DOHH2 (cell line): ENCODE measurements around the gene FBXW5.

ENCODE experiments used
- H3F3A ChIP-seq: fragments of 200-600 bp; sonication (generic), shearing (Covaris generic); 2 replicates; pipeline ENCODE4 v1.6.0; 2016; ENCODE audit warnings: antibody characterized with exemption, mild to moderate bottlenecking; ENCODE audit not compliant: control insufficient read depth, insufficient read depth
- H3K27ac ChIP-seq: fragments of 200-600 bp; sonication (generic); 2 replicates; pipeline ENCODE4 v1.5.1; 2014; ENCODE audit warnings: low read depth, mild to moderate bottlenecking, low read length, moderate library complexity
- H3K27me3 ChIP-seq: fragments of 200-600 bp; sonication (generic); 2 replicates; pipeline ENCODE4 v1.6.1; 2014; ENCODE audit warnings: mild to moderate bottlenecking, low read length, mixed read lengths; ENCODE audit not compliant: control insufficient read depth
- H3K36me3 ChIP-seq: fragments of 200-600 bp; sonication (generic); 2 replicates; pipeline ENCODE4 v1.6.1; 2014; ENCODE audit warnings: mild to moderate bottlenecking, low read length, moderate library complexity, mixed read lengths; ENCODE audit not compliant: control insufficient read depth
- H3K4me1 ChIP-seq: fragments of 200-600 bp; sonication (generic); 2 replicates; pipeline ENCODE4 v1.6.1; 2014; ENCODE audit warnings: mild to moderate bottlenecking, low read length, mixed read lengths; ENCODE audit not compliant: control insufficient read depth
- H3K4me2 ChIP-seq: fragments of 200-600 bp; sonication (generic); 2 replicates; pipeline ENCODE4 v1.6.0; 2014; ENCODE audit warnings: mild to moderate bottlenecking, low read length, moderate library complexity
- H3K4me3 ChIP-seq: fragments of 200-600 bp; sonication (generic); 2 replicates; pipeline ENCODE4 v1.5.1; 2014; ENCODE audit warnings: mild to moderate bottlenecking, low read length, mixed read lengths
- H3K79me2 ChIP-seq: fragments of 200-600 bp; sonication (generic); 2 replicates; pipeline ENCODE4 v1.6.1; 2014; ENCODE audit warnings: mild to moderate bottlenecking, low read length, mixed read lengths; ENCODE audit not compliant: control insufficient read depth
- H3K9me2 ChIP-seq: fragments of 200-600 bp; sonication (generic); replicated peaks from 2 replicates; pipeline ENCODE4 v1.6.1; 2014; ENCODE audit warnings: mild to moderate bottlenecking, low read length, mixed read lengths; ENCODE audit not compliant: control insufficient read depth
- H3K9me3 ChIP-seq: fragments of 200-600 bp; sonication (generic); 2 replicates; pipeline ENCODE4 v1.6.1; 2014; ENCODE audit warnings: antibody characterized with exemption, low read length, mixed read lengths; ENCODE audit not compliant: control insufficient read depth, insufficient read depth
- H4K20me1 ChIP-seq: fragments of 200-600 bp; sonication (generic); 2 replicates; pipeline ENCODE4 v1.6.0; 2014; ENCODE audit warnings: low read depth, mild to moderate bottlenecking, antibody characterized with exemption, low read length, moderate library complexity; ENCODE audit not compliant: control insufficient read depth, insufficient read depth
- CTCF ChIP-seq: fragments of 200-600 bp; sonication (generic); IDR thresholded peaks from one replicate; pipeline ENCODE4 v1.5.1; 2014; ENCODE audit warnings: antibody characterized with exemption, mild to moderate bottlenecking, low read depth, low read length; ENCODE audit not compliant: poor library complexity, severe bottlenecking
- EZH2phosphoT487 ChIP-seq: fragments of 200-600 bp; sonication (generic); IDR thresholded peaks from 2 replicates; pipeline ENCODE4 v1.6.1; 2017; ENCODE audit warnings: borderline replicate concordance, mild to moderate bottlenecking, antibody characterized with exemption, low read length, moderate library complexity, mixed read lengths

FBXW5 gene

GRCh38 chr9:136955202-136955942 lies 10.8 kb upstream of the FBXW5 start:
- H3K4me2 ChIP-seq: no peak overlapping the region
- no peak overlapping the region for H3K27ac ChIP-seq
- H3K9me3 ChIP-seq: no peaks in the 10 kb centered on the region
- TF ChIP-seq EZH2phosphoT487: no peak
- no peak for TF ChIP-seq CTCF
- H3K9me2 ChIP-seq: no peaks in the 10 kb centered on the region
- H4K20me1 ChIP-seq: no peaks in the 10 kb centered on the region
- no peaks in the 10 kb centered on the region for H3F3A ChIP-seq
- no peaks in the 10 kb centered on the region for H3K79me2 ChIP-seq
- no peak overlapping the region for H3K4me3 ChIP-seq
- H3K36me3 ChIP-seq: no peaks in the 10 kb centered on the region
- H3K27me3 ChIP-seq: no peaks in the 10 kb centered on the region
- H3K4me1 ChIP-seq: peaks cover 6% of the 10 kb centered on the region

DNA sequence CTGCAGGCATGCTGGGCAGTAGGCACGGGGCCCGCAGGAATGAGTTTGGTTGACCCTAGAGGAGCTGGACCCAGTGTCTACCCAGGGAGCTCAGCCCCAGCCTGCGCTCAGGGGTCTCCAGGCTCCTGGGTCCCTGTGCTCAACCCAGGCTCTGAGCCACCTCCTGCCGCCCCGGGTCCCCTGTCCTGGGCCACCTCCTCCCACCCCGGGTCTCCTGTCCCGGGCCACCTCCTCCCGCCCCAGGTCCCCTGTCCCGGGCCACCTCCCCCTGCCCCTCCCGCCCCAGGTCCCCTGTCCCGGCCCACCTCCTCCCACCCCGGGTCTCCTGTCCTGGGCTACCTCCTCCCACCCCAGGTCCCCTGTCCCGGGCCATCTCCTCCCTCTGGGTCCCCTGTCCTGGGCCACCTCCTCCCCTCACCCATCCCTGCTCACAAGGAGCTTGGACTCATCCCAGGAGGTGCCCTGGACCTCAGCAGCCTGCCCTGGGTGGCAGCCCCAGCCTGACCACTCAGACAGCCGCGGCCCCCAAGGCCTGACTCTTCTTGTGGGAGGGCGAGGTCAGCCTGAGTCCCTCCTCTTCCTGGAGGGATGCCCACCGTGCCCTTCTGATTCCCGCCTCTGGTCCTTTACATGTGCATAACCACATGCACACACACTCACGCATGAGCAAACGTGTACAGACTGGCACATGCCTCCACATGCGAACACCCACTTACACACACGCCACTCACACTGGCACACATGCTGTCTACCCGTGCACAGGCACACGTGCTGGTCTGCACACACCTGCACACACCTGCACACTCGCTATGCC lies 9.9 kb upstream of the FBXW5 start:
- H3K27ac ChIP-seq: no peak overlapping the region
- H3K9me3 ChIP-seq: no peaks in the 10 kb centered on the region
- H3K4me3 ChIP-seq: no peak overlapping the region
- no peaks in the 10 kb centered on the region for H3K9me2 ChIP-seq
- H3K79me2 ChIP-seq: no peaks in the 10 kb centered on the region
- H3F3A ChIP-seq: no peaks in the 10 kb centered on the region
- TF ChIP-seq EZH2phosphoT487 (no peak), CTCF (no peak)
- H3K36me3 ChIP-seq: no peaks in the 10 kb centered on the region
- H3K27me3 ChIP-seq: no peaks in the 10 kb centered on the region
- H3K4me1 ChIP-seq: peaks cover 9% of the 10 kb centered on the region
- no peak overlapping the region for H3K4me2 ChIP-seq
- H4K20me1 ChIP-seq: no peaks in the 10 kb centered on the region

DNA sequence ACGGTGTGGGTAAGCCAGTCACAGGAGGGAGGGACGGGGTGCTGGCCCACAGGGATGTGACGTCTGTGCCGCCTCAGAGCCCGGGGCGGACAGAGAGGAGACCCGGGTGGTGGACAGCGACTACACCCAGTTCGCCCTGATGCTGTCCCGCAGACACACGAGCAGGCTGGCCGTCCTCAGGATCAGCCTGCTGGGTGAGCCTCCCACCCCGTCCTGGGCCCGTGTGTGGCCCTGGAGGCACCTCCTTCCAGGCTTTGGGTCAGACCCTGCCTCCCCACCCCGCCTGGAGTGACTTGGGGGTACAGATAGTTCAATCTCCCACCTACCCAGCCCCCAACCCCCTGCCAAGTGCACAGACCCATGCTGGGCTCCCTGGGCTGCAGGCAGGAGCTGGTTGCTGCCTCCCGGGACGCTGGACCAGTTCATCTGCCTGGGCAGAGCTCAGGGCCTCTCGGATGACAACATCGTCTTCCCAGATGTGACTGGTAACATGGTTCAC lies 9.3 kb upstream of the FBXW5 start:
- Histone ChIP-seq H3K36me3 (no peaks in the 10 kb centered on the region), H3K9me3 (no peaks in the 10 kb centered on the region), H3K4me1 (peaks cover 15% of the 10 kb centered on the region), H4K20me1 (no peaks in the 10 kb centered on the region), H3K79me2 (no peaks in the 10 kb centered on the region), H3K27me3 (no peaks in the 10 kb centered on the region), H3K27ac (no peak overlapping the region), H3K4me3 (no peak overlapping the region), H3K9me2 (no peaks in the 10 kb centered on the region), H3F3A (no peaks in the 10 kb centered on the region; the same call in 1 of the 2 replicates), H3K4me2 (no peak overlapping the region)
- TF ChIP-seq CTCF (no peak), EZH2phosphoT487 (no peak)
